Liver (tissue), 9 donors: ENCODE data around the gene VENTX. TPM values are rescaled to one million over a fixed set of nuclear protein-coding genes. Genes with fewer than 3 reads are reported as not detected.
A peak's percentile ranks its signal among the peaks of the same experiment; 100 is the strongest.

ENCODE experiments used
- DNase-seq: peaks from one replicate; pipeline ENCODE4 v3.0.0-alpha.2; 2017; ENCODE audit warnings: low spot score
- H3K27ac ChIP-seq, 2 donors: one replicate each; pipeline ENCODE4 v1.7.0; 2013; ENCODE audit warnings: inconsistent platforms in 2 of 2, low read length in 2 of 2, control low read depth in 1 of 2, low read depth in 1 of 2, mild to moderate bottlenecking in 1 of 2
- H3K27me3 ChIP-seq, 4 donors: one replicate each; pipeline versions ENCODE4 v1.6.1 to v1.7.0; 2013; ENCODE audit warnings: low read length in 3 of 4, inconsistent platforms in 1 of 4, mild to moderate bottlenecking in 1 of 4, moderate library complexity in 1 of 4; ENCODE audit not compliant: control insufficient read depth in 4 of 4, insufficient read depth in 4 of 4
- H3K36me3 ChIP-seq, 4 donors: one replicate each; pipeline versions ENCODE4 v1.6.1 to v1.7.0; 2013; ENCODE audit warnings: low read length in 3 of 4, mild to moderate bottlenecking in 3 of 4, low read depth in 1 of 4, moderate library complexity in 1 of 4; ENCODE audit not compliant: control insufficient read depth in 4 of 4, insufficient read depth in 3 of 4
- H3K4me1 ChIP-seq, 4 donors: one replicate each; pipeline versions ENCODE4 v1.6.1 to v1.7.0; 2013; ENCODE audit warnings: low read length in 3 of 4, mild to moderate bottlenecking in 3 of 4, moderate library complexity in 1 of 4; ENCODE audit not compliant: control insufficient read depth in 4 of 4, insufficient read depth in 4 of 4
- H3K4me3 ChIP-seq, 3 donors: one replicate each; pipeline versions ENCODE4 v1.6.1 to v1.7.0; 2013; ENCODE audit warnings: low read length in 3 of 3, control low read depth in 1 of 3, low read depth in 1 of 3, mild to moderate bottlenecking in 1 of 3
- H3K9ac ChIP-seq, 2 donors: one replicate each; pipeline ENCODE4 v1.7.0; 2013; ENCODE audit warnings: low read length in 2 of 2, mild to moderate bottlenecking in 2 of 2, moderate library complexity in 2 of 2, control low read depth in 1 of 2, low read depth in 1 of 2
- H3K9me3 ChIP-seq, 4 donors: one replicate each; pipeline versions ENCODE4 v1.6.1 to v1.7.0; 2013; ENCODE audit warnings: low read length in 3 of 4; ENCODE audit not compliant: control insufficient read depth in 4 of 4
- ATF3 ChIP-seq: IDR thresholded peaks from 2 replicates; pipeline ENCODE4 v1.6.1; 2016; ENCODE audit warnings: antibody characterized with exemption
- CTCF ChIP-seq: fragments of 150-350 bp; IDR thresholded peaks from 2 replicates; pipeline ENCODE4 v1.5.1; 2017; ENCODE audit warnings: improper control_type of control experiment, low read depth, low read length; ENCODE audit not compliant: missing input control
- EGR1 ChIP-seq, 2 donors: IDR thresholded peaks; 2 replicates each; pipeline ENCODE4 v1.6.1; 2016 to 2018; ENCODE audit warnings: antibody characterized with exemption in 2 of 2, low read depth in 2 of 2
- FOXA1 ChIP-seq: IDR thresholded peaks from 2 replicates; pipeline ENCODE4 v1.6.1; 2016; ENCODE audit warnings: antibody characterized with exemption
- FOXA2 ChIP-seq: IDR thresholded peaks from 2 replicates; pipeline ENCODE4 v1.6.1; 2016; ENCODE audit warnings: antibody characterized with exemption
- GABPA ChIP-seq, 2 donors: IDR thresholded peaks in 1 of 2; conservative IDR thresholded peaks in 1 of 2; 2 replicates each; pipeline ENCODE4 v1.6.1; 2016; ENCODE audit warnings: antibody characterized with exemption in 2 of 2, mild to moderate bottlenecking in 1 of 2, moderate library complexity in 1 of 2
- HNF4A ChIP-seq, 2 donors: conservative IDR thresholded peaks; 2 replicates each; pipeline ENCODE4 v1.6.1; 2016; ENCODE audit warnings: antibody characterized with exemption in 2 of 2, mild to moderate bottlenecking in 2 of 2
- HNF4G ChIP-seq: IDR thresholded peaks from 2 replicates; pipeline ENCODE4 v1.6.1; 2016; ENCODE audit warnings: antibody characterized with exemption
- JUND ChIP-seq, 2 donors: IDR thresholded peaks; 2 replicates each; pipeline ENCODE4 v1.6.1; 2016; ENCODE audit warnings: antibody characterized with exemption in 2 of 2
- MAX ChIP-seq: IDR thresholded peaks from 2 replicates; pipeline ENCODE4 v1.6.1; 2016; ENCODE audit warnings: antibody characterized with exemption
- NR2F2 ChIP-seq: IDR thresholded peaks from 2 replicates; pipeline ENCODE4 v1.6.1; 2016; ENCODE audit warnings: antibody characterized with exemption
- RXRA ChIP-seq, 2 donors: IDR thresholded peaks; 2 replicates each; pipeline ENCODE4 v1.6.1; 2017 to 2018; ENCODE audit warnings: antibody characterized with exemption in 2 of 2, mild to moderate bottlenecking in 1 of 2
- SP1 ChIP-seq: IDR thresholded peaks from 2 replicates; pipeline ENCODE4 v1.6.1; 2018; ENCODE audit warnings: antibody characterized with exemption, mild to moderate bottlenecking
- TAF1 ChIP-seq: conservative IDR thresholded peaks from 2 replicates; pipeline ENCODE4 v1.6.1; 2016; ENCODE audit warnings: antibody characterized with exemption, mild to moderate bottlenecking
- YY1 ChIP-seq: IDR thresholded peaks from 2 replicates; pipeline ENCODE4 v1.6.1; 2016; ENCODE audit warnings: antibody characterized with exemption, mild to moderate bottlenecking
- WGBS: extraction: QIAGEN DNeasy Blood & Tissue Kit; methylation state at CpG from one replicate; pipeline ENCODE4 v1.1.7; 2013; 5-methylcytosine and 5-hydroxymethylcytosine counted together
- polyA plus RNA-seq, 2 donors: library from polyadenylated mRNA; stranded (reverse) in 1 of 2; unstranded in 1 of 2; fragments of 200-250 nt in 1 of 2; fragments of >200 nt in 1 of 2; fragmentation: Nextera tagmentation in 1 of 2; extraction: Ambion mirVana in 1 of 2; gene quantifications; one replicate each; pipeline versions ENCODE4 v1.2.1 to v1.2.3, GENCODE V29; 2013 to 2015
- total RNA-seq, 2 donors: library from RNA; depleted of rRNA; stranded (reverse); fragments of >200 nt; gene quantifications; one replicate each; pipeline ENCODE4 v1.2.3, GENCODE V29; 2014
- TF ChIP-seq, protein P1 (sequence below): IDR thresholded peaks from 2 replicates; pipeline ENCODE4 v1.6.1; 2016; ENCODE audit warnings: antibody characterized with exemption
- TF ChIP-seq, protein P2 (sequence below): IDR thresholded peaks from 2 replicates; pipeline ENCODE4 v1.6.1; 2016; ENCODE audit warnings: antibody characterized with exemption, mild to moderate bottlenecking
- donor health status: healthy.
- donor health status: healthy.
- donor health status: healthy.
- donor health status: healthy.
- donor health status: healthy.

VENTX gene
- total and polyA plus RNA-seq, 4 donors, result 0.05 to 0.25 (median 0.09) TPM

- H3K27me3 ChIP-seq, result peaks cover 0 to 39% (median 0%) of the 10 kb centered on the region in 4 donors
- TF ChIP-seq HNF4A (conservative IDR thresholded peaks at IDR 0.05) (no peak), NR2F2 (no peak), ATF3 (no peak), RXRA (IDR thresholded peaks at IDR 0.05) (no peak), MAX (no peak), TAF1 (no peak), FOXA1 (no peak), SP1 (no peak), EGR1 (IDR thresholded peaks at IDR 0.05; ENCODE audit: low read depth in 2 of 2) (no peak), JUND (IDR thresholded peaks at IDR 0.05) (no peak), CTCF (no peak), HNF4G (no peak), YY1 (no peak), GABPA (IDR thresholded peaks at IDR 0.05 in 1 of 2, conservative IDR thresholded peaks at IDR 0.05 in 1 of 2) (no peak), FOXA2 (no peak)
- TF ChIP-seq, protein P1, sequence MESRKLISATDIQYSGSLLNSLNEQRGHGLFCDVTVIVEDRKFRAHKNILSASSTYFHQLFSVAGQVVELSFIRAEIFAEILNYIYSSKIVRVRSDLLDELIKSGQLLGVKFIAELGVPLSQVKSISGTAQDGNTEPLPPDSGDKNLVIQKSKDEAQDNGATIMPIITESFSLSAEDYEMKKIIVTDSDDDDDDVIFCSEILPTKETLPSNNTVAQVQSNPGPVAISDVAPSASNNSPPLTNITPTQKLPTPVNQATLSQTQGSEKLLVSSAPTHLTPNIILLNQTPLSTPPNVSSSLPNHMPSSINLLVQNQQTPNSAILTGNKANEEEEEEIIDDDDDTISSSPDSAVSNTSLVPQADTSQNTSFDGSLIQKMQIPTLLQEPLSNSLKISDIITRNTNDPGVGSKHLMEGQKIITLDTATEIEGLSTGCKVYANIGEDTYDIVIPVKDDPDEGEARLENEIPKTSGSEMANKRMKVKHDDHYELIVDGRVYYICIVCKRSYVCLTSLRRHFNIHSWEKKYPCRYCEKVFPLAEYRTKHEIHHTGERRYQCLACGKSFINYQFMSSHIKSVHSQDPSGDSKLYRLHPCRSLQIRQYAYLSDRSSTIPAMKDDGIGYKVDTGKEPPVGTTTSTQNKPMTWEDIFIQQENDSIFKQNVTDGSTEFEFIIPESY, result no peak
- TF ChIP-seq, protein P2, sequence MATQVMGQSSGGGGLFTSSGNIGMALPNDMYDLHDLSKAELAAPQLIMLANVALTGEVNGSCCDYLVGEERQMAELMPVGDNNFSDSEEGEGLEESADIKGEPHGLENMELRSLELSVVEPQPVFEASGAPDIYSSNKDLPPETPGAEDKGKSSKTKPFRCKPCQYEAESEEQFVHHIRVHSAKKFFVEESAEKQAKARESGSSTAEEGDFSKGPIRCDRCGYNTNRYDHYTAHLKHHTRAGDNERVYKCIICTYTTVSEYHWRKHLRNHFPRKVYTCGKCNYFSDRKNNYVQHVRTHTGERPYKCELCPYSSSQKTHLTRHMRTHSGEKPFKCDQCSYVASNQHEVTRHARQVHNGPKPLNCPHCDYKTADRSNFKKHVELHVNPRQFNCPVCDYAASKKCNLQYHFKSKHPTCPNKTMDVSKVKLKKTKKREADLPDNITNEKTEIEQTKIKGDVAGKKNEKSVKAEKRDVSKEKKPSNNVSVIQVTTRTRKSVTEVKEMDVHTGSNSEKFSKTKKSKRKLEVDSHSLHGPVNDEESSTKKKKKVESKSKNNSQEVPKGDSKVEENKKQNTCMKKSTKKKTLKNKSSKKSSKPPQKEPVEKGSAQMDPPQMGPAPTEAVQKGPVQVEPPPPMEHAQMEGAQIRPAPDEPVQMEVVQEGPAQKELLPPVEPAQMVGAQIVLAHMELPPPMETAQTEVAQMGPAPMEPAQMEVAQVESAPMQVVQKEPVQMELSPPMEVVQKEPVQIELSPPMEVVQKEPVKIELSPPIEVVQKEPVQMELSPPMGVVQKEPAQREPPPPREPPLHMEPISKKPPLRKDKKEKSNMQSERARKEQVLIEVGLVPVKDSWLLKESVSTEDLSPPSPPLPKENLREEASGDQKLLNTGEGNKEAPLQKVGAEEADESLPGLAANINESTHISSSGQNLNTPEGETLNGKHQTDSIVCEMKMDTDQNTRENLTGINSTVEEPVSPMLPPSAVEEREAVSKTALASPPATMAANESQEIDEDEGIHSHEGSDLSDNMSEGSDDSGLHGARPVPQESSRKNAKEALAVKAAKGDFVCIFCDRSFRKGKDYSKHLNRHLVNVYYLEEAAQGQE, result no peak
- DNase-seq, result no peak
- peaks cover 4 to 21% (median 12%) of the 10 kb centered on the region in 4 donors for H3K4me1 ChIP-seq
- no peak overlapping the region for H3K27ac ChIP-seq
- no peaks in the 10 kb centered on the region for H3K36me3 ChIP-seq
- H3K4me3 ChIP-seq, result peak overlapping the region in 1 of 3 donors; percentile 16
- 5% methylated on average over 48 of the region's 48 CpGs for WGBS
- no peaks in the 10 kb centered on the region for H3K9me3 ChIP-seq
- no peak overlapping the region for H3K9ac ChIP-seq
Measured at GRCh38 chr10:133235265-133235855, 2.3 kb upstream of the VENTX start.
